Measurements from ENCODE around the gene DVL1.

DNA sequence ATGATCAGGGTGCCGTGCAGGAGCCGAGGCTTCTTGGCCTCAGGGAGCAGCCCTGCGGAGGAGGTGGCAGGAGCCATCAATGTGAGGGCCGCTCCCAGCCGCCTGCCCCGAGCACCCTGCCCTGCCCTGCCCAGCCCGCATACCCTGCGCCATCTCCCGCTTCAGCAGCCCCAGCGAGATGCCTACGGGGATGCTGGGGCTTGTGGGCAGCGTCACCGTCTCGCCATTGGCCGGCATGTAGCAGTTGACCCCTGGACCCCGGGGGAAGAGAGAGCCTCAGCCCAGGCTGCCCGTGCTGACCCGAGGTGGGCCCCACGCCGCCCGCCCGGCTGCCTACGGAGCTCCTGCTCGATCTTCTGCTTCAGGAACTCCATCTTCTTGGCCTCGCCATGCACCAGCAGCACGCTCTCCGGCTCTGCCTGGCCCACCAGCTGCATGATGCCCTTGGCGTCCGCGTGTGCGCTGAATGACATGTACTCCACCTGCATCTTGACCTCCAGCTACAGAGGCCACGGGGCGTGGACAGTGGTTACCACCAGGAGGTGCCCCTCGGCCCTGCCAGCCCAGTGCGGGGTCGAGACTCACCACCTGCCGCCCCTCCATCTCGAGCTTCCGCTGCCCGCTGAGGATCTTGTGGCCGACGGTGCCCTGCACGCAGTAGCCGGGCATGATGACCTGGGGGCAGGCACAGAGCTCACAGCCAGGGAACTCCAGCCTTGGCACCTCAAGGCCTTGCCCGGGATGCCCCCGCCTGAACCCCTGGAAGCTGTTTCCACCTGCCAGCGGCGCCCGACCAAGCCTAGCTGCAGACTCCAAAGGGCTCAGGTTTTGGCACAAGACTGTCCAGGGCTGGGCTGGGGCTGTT, 36.5 kb downstream of the DVL1 start:
- TF ChIP-seq, protein P1, sequence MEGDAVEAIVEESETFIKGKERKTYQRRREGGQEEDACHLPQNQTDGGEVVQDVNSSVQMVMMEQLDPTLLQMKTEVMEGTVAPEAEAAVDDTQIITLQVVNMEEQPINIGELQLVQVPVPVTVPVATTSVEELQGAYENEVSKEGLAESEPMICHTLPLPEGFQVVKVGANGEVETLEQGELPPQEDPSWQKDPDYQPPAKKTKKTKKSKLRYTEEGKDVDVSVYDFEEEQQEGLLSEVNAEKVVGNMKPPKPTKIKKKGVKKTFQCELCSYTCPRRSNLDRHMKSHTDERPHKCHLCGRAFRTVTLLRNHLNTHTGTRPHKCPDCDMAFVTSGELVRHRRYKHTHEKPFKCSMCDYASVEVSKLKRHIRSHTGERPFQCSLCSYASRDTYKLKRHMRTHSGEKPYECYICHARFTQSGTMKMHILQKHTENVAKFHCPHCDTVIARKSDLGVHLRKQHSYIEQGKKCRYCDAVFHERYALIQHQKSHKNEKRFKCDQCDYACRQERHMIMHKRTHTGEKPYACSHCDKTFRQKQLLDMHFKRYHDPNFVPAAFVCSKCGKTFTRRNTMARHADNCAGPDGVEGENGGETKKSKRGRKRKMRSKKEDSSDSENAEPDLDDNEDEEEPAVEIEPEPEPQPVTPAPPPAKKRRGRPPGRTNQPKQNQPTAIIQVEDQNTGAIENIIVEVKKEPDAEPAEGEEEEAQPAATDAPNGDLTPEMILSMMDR (IDR thresholded peaks at IDR 0.05), result no peak
- TF ChIP-seq, protein P2, sequence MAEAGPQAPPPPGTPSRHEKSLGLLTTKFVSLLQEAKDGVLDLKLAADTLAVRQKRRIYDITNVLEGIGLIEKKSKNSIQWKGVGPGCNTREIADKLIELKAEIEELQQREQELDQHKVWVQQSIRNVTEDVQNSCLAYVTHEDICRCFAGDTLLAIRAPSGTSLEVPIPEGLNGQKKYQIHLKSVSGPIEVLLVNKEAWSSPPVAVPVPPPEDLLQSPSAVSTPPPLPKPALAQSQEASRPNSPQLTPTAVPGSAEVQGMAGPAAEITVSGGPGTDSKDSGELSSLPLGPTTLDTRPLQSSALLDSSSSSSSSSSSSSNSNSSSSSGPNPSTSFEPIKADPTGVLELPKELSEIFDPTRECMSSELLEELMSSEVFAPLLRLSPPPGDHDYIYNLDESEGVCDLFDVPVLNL (CRISPR knock-in tag; IDR thresholded peaks at IDR 0.05; ENCODE audit: borderline replicate concordance, low read depth), result no peak
- TF ChIP-seq ATF1 (CRISPR knock-in tag; IDR thresholded peaks at IDR 0.05), result no peak

Measured in WTC11 (cell line).